ENCODE data around the gene SERP2. TPM values are rescaled to one million over a fixed set of nuclear protein-coding genes. Genes with fewer than 3 reads are reported as not detected.

Gene SERP2
- total RNA-seq, 1 experiment from 2014 or later: not detected

DNA sequence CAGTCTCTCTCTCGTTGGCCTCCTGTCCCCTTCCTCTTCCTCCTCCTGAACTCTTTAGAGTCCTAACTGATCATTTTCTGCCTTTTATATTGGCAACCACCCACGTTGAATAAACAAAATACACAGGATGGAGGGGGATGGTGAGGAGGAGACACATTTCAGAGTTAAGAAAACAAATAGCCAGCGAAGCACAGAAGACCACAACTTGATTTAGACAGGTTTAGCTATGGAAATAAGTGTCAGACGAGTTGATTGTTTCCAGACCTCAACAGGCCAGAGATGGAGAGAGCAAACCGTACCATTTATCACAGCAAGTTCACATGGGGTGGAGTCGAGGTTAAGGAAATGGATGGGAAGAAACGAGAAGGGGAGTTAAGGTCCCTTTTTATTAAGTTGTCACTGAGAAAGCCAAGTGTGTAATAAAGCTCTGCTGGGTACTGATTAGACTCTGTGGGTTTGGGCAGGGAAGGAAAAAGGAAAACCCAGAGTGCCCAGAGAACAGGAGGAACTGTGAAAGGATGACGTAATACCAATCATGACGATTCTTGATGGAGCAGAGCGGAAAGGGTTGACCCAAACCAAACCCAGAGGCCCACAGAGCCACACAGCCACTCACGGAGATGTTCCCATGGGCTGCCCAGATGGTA, 11.1 kb upstream of the SERP2 start:
- no peak for DNase-seq
- H3K9ac ChIP-seq (ENCODE audit: low read length): no peak overlapping the region
- no peaks in the 10 kb centered on the region for H4K20me1 ChIP-seq (ENCODE audit: insufficient read depth, low read depth, low read length)
- H3K9me3 ChIP-seq (ENCODE audit: low read length): no peaks in the 10 kb centered on the region
- H3K4me1 ChIP-seq (ENCODE audit: low read length): peaks cover 5% of the 10 kb centered on the region
- no peaks in the 10 kb centered on the region for H3K9me2 ChIP-seq (replicated peaks; ENCODE audit: insufficient read depth, low read length)
- no peak overlapping the region for H2AFZ ChIP-seq (ENCODE audit: low read length)
- no peak overlapping the region for H3K4me2 ChIP-seq (ENCODE audit: low read depth, low read length, poor library complexity, severe bottlenecking)
- no peaks in the 10 kb centered on the region for H3K36me3 ChIP-seq (ENCODE audit: insufficient read depth, low read length)
- H3K79me2 ChIP-seq (ENCODE audit: low read length): no peaks in the 10 kb centered on the region
- no peaks in the 10 kb centered on the region for H3K27me3 ChIP-seq (ENCODE audit: low read length)
- no peak overlapping the region for H3K4me3 ChIP-seq (ENCODE audit: low read length)
- H3K27ac ChIP-seq (ENCODE audit: low read length): no peak overlapping the region

- Histone ChIP-seq H3K36me3 (ENCODE audit: insufficient read depth, low read length) (no peaks in the 10 kb centered on the region), H3K4me3 (ENCODE audit: low read length) (no peak overlapping the region), H3K4me2 (ENCODE audit: low read depth, low read length, poor library complexity, severe bottlenecking) (no peak overlapping the region), H3K9me3 (ENCODE audit: low read length) (no peaks in the 10 kb centered on the region), H3K4me1 (ENCODE audit: low read length) (peaks cover 5% of the 10 kb centered on the region), H2AFZ (ENCODE audit: low read length) (no peak overlapping the region), H3K9ac (ENCODE audit: low read length) (no peak overlapping the region), H4K20me1 (ENCODE audit: insufficient read depth, low read depth, low read length) (no peaks in the 10 kb centered on the region), H3K9me2 (replicated peaks; ENCODE audit: insufficient read depth, low read length) (no peaks in the 10 kb centered on the region), H3K27ac (ENCODE audit: low read length) (no peak overlapping the region), H3K27me3 (ENCODE audit: low read length) (no peaks in the 10 kb centered on the region), H3K79me2 (ENCODE audit: low read length) (no peaks in the 10 kb centered on the region)
- DNase-seq: no peak
These were observed 9.8 kb upstream of the SERP2 start for GRCh38 chr13:44363631-44364344.

GRCh38 chr13:44364345-44365000, 9.2 kb upstream of the SERP2 start:
- H3K4me3 ChIP-seq (ENCODE audit: low read length): no peak overlapping the region
- no peak overlapping the region for H3K27ac ChIP-seq (ENCODE audit: low read length)
- no peak overlapping the region for H2AFZ ChIP-seq (ENCODE audit: low read length)
- no peak overlapping the region for H3K9ac ChIP-seq (ENCODE audit: low read length)
- no peaks in the 10 kb centered on the region for H3K9me3 ChIP-seq (ENCODE audit: low read length)
- H3K27me3 ChIP-seq (ENCODE audit: low read length): no peaks in the 10 kb centered on the region
- no peaks in the 10 kb centered on the region for H3K36me3 ChIP-seq (ENCODE audit: insufficient read depth, low read length)
- H3K4me1 ChIP-seq (ENCODE audit: low read length): peaks cover 5% of the 10 kb centered on the region
- H3K79me2 ChIP-seq (ENCODE audit: low read length): no peaks in the 10 kb centered on the region
- DNase-seq: no peak
- no peaks in the 10 kb centered on the region for H3K9me2 ChIP-seq (replicated peaks; ENCODE audit: insufficient read depth, low read length)
- H3K4me2 ChIP-seq (ENCODE audit: low read depth, low read length, poor library complexity, severe bottlenecking): no peak overlapping the region
- no peaks in the 10 kb centered on the region for H4K20me1 ChIP-seq (ENCODE audit: insufficient read depth, low read depth, low read length)

DNA sequence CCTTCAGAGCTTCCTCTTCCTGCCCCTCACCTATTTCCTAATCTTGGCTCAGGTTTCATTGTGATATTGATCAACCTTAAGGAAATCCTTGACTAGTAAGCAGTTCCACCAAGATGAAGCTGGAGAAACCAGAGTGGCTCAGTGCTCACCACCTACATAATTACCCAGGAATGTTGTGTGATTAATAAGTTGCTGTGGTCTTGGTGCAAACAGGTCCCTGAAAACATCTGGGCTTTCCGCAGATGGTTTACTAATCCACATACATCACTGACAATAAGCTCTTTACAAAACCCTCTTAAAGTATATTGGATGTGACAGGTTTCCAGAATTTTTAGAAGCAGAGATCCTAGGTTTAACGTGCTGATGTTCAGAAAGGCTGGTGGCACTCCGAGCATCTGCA, 8.6 kb upstream of the SERP2 start:
- H3K36me3 ChIP-seq (ENCODE audit: insufficient read depth, low read length): no peaks in the 10 kb centered on the region
- DNase-seq: no peak
- H4K20me1 ChIP-seq (ENCODE audit: insufficient read depth, low read depth, low read length): no peaks in the 10 kb centered on the region
- H3K4me1 ChIP-seq (ENCODE audit: low read length): peaks cover 5% of the 10 kb centered on the region
- no peak overlapping the region for H3K4me3 ChIP-seq (ENCODE audit: low read length)
- no peaks in the 10 kb centered on the region for H3K9me2 ChIP-seq (replicated peaks; ENCODE audit: insufficient read depth, low read length)
- H3K9ac ChIP-seq (ENCODE audit: low read length): no peak overlapping the region
- no peak overlapping the region for H3K4me2 ChIP-seq (ENCODE audit: low read depth, low read length, poor library complexity, severe bottlenecking)
- H2AFZ ChIP-seq (ENCODE audit: low read length): no peak overlapping the region
- H3K27me3 ChIP-seq (ENCODE audit: low read length): no peaks in the 10 kb centered on the region
- H3K27ac ChIP-seq (ENCODE audit: low read length): no peak overlapping the region
- no peaks in the 10 kb centered on the region for H3K79me2 ChIP-seq (ENCODE audit: low read length)
- H3K9me3 ChIP-seq (ENCODE audit: low read length): no peaks in the 10 kb centered on the region

DNA sequence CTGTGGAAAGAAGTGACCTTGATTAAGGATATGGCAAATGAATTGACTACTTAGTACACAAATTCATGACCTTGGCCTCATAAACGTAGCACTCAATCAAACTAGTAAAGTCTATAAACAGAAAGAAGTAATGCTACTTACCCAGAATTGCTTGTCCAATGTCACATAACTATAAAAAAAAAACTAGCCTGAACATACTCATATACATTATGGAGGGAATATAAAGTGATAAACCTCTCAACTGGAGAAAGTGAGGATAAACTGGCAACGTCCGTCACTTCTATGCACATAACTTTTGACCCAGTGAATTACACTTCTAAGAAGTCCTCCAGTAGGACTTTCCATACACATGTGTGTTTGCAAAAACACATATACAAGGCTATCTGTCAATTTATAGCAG, 7.7 kb upstream of the SERP2 start:
- Histone ChIP-seq H3K27ac (ENCODE audit: low read length) (no peak overlapping the region), H4K20me1 (ENCODE audit: insufficient read depth, low read depth, low read length) (no peaks in the 10 kb centered on the region), H3K79me2 (ENCODE audit: low read length) (no peaks in the 10 kb centered on the region), H3K27me3 (ENCODE audit: low read length) (no peaks in the 10 kb centered on the region), H3K4me1 (ENCODE audit: low read length) (peaks cover 5% of the 10 kb centered on the region), H3K4me3 (ENCODE audit: low read length) (no peak overlapping the region), H3K4me2 (ENCODE audit: low read depth, low read length, poor library complexity, severe bottlenecking) (no peak overlapping the region), H2AFZ (ENCODE audit: low read length) (no peak overlapping the region), H3K9me2 (replicated peaks; ENCODE audit: insufficient read depth, low read length) (no peaks in the 10 kb centered on the region), H3K36me3 (ENCODE audit: insufficient read depth, low read length) (no peaks in the 10 kb centered on the region), H3K9me3 (ENCODE audit: low read length) (no peaks in the 10 kb centered on the region), H3K9ac (ENCODE audit: low read length) (no peak overlapping the region)
- DNase-seq: no peak

- Histone ChIP-seq H3K9ac (ENCODE audit: low read length) (no peak overlapping the region), H4K20me1 (ENCODE audit: insufficient read depth, low read depth, low read length) (no peaks in the 10 kb centered on the region), H3K36me3 (ENCODE audit: insufficient read depth, low read length) (no peaks in the 10 kb centered on the region), H2AFZ (ENCODE audit: low read length) (no peak overlapping the region), H3K79me2 (ENCODE audit: low read length) (no peaks in the 10 kb centered on the region), H3K9me3 (ENCODE audit: low read length) (no peaks in the 10 kb centered on the region), H3K4me1 (ENCODE audit: low read length) (peaks cover 5% of the 10 kb centered on the region), H3K9me2 (replicated peaks; ENCODE audit: insufficient read depth, low read length) (no peaks in the 10 kb centered on the region), H3K4me2 (ENCODE audit: low read depth, low read length, poor library complexity, severe bottlenecking) (no peak overlapping the region), H3K27me3 (ENCODE audit: low read length) (no peaks in the 10 kb centered on the region), H3K4me3 (ENCODE audit: low read length) (no peak overlapping the region), H3K27ac (ENCODE audit: low read length) (no peak overlapping the region)
- DNase-seq: no peak
These were observed 5.5 kb upstream of the SERP2 start for GRCh38 chr13:44368062-44368591.

DNA sequence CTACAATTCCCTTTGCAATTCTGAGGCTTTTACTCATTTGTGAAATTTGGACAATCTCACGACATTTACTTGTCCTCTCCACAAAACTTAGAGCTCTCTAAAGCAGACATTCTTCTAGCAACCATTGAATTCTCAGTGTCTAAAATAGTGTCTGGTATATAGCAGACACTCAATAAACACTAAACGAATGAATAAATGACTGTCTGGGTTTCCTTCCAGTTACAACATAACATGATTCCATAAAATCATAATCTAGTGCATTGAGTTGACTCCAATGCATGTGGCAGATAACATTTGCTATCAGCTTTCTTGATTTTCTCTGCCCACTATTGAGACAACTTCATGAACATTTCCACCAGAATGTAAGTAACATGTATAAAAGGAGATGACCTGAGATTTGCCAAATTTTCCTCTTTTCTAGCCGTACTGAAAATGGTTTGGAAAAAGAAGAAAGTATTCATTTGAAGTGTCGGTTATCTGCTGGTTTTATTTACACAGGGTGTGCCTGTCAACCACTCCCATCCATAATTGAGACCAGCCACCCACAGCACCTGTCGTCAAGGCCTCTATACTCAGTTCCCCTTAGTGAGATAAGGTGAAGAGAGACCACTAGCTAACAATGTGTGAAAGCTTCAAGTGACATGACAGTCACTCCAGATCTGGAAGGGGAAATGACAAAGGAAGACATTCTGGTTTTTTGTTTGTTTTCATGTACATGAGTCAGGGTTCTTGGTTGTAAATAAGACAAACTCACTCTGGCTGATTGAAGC, 4.8 kb upstream of the SERP2 start:
- Histone ChIP-seq H3K9me2 (replicated peaks; ENCODE audit: insufficient read depth, low read length) (no peaks in the 10 kb centered on the region), H3K9ac (ENCODE audit: low read length) (no peak overlapping the region), H3K4me2 (ENCODE audit: low read depth, low read length, poor library complexity, severe bottlenecking) (no peak overlapping the region), H3K4me3 (ENCODE audit: low read length) (no peak overlapping the region), H3K79me2 (ENCODE audit: low read length) (no peaks in the 10 kb centered on the region), H4K20me1 (ENCODE audit: insufficient read depth, low read depth, low read length) (no peaks in the 10 kb centered on the region), H2AFZ (ENCODE audit: low read length) (no peak overlapping the region), H3K27me3 (ENCODE audit: low read length) (no peaks in the 10 kb centered on the region), H3K9me3 (ENCODE audit: low read length) (no peaks in the 10 kb centered on the region), H3K4me1 (ENCODE audit: low read length) (peaks cover 4% of the 10 kb centered on the region), H3K36me3 (ENCODE audit: insufficient read depth, low read length) (no peaks in the 10 kb centered on the region), H3K27ac (ENCODE audit: low read length) (no peak overlapping the region)
- no peak for DNase-seq

GRCh38 chr13:44371421-44371820, 2.2 kb upstream of the SERP2 start:
- H3K9me3 ChIP-seq (ENCODE audit: low read length): no peaks in the 10 kb centered on the region
- no peaks in the 10 kb centered on the region for H3K4me1 ChIP-seq (ENCODE audit: low read length)

More at GRCh38 chr13:44371421-44371820, 2.2 kb upstream of the SERP2 start:
- Histone ChIP-seq H3K79me2 (ENCODE audit: low read length) (no peaks in the 10 kb centered on the region), H3K27ac (ENCODE audit: low read length) (no peak overlapping the region), H3K36me3 (ENCODE audit: insufficient read depth, low read length) (no peaks in the 10 kb centered on the region), H4K20me1 (ENCODE audit: insufficient read depth, low read depth, low read length) (no peaks in the 10 kb centered on the region), H3K4me3 (ENCODE audit: low read length) (no peak overlapping the region), H3K9ac (ENCODE audit: low read length) (no peak overlapping the region), H3K4me2 (ENCODE audit: low read depth, low read length, poor library complexity, severe bottlenecking) (no peak overlapping the region), H3K9me2 (replicated peaks; ENCODE audit: insufficient read depth, low read length) (no peaks in the 10 kb centered on the region), H2AFZ (ENCODE audit: low read length) (no peak overlapping the region), H3K27me3 (ENCODE audit: low read length) (no peaks in the 10 kb centered on the region)
- no peak for DNase-seq
